Astrocyte (in vitro differentiated cells and primary cell): ENCODE data around the gene PHF14. TPM values are rescaled to one million over a fixed set of nuclear protein-coding genes. Genes with fewer than 3 reads are reported as not detected.

ENCODE experiments used
- DNase-seq: peaks from one replicate; pipeline ENCODE4 v3.0.0-alpha.2; 2010; ENCODE audit warnings: low read depth
- FAIRE-seq: peaks from 2 replicates; lab custom pipeline; 2011; peaks lifted over from hg19 to GRCh38; lab: Jason Lieb, UNC
- H2AFZ ChIP-seq: 2 replicates; pipeline ENCODE4 v1.6.0; 2012; ENCODE audit warnings: low read depth, low read length, inconsistent platforms
- H3K27ac ChIP-seq: 2 replicates; pipeline ENCODE4 v1.5.1; 2011; ENCODE audit warnings: low read depth, low read length, inconsistent platforms
- H3K27me3 ChIP-seq: 2 replicates; pipeline ENCODE4 v1.6.0; 2011; ENCODE audit warnings: low read length, inconsistent platforms; ENCODE audit not compliant: insufficient read depth
- H3K36me3 ChIP-seq: 2 replicates; pipeline ENCODE4 v1.5.1; 2011; ENCODE audit warnings: low read length, inconsistent platforms; ENCODE audit not compliant: insufficient read depth
- H3K4me1 ChIP-seq: 2 replicates; pipeline ENCODE4 v1.5.1; 2011; ENCODE audit warnings: low read length, inconsistent platforms; ENCODE audit not compliant: insufficient read depth
- H3K4me2 ChIP-seq: 2 replicates; pipeline ENCODE4 v1.6.0; 2012; ENCODE audit warnings: low read length, inconsistent platforms
- H3K4me3 ChIP-seq: 2 replicates; pipeline ENCODE4 v1.5.1; 2011; ENCODE audit warnings: low read depth, mild to moderate bottlenecking, low read length, inconsistent platforms; ENCODE audit not compliant: insufficient read depth
- H3K79me2 ChIP-seq: 2 replicates; pipeline ENCODE4 v1.6.0; 2012; ENCODE audit warnings: mild to moderate bottlenecking, low read length, inconsistent platforms; ENCODE audit not compliant: insufficient read depth
- H3K9ac ChIP-seq: 2 replicates; pipeline ENCODE4 v1.6.0; 2012; ENCODE audit warnings: mild to moderate bottlenecking, low read length, inconsistent platforms
- H3K9me3 ChIP-seq: 2 replicates; pipeline ENCODE4 v1.5.1; 2012; ENCODE audit warnings: low read depth, mild to moderate bottlenecking, low read length, inconsistent platforms; ENCODE audit not compliant: insufficient read depth
- H4K20me1 ChIP-seq: 2 replicates; pipeline ENCODE4 v1.6.0; 2012; ENCODE audit warnings: low read length, inconsistent platforms; ENCODE audit not compliant: insufficient read depth
- H3K27ac Mint-ChIP-seq: one replicate; pipeline ENCODE4 v1.8.0; 2021; ENCODE audit warnings: mild to moderate bottlenecking, mixed read lengths; ENCODE audit not compliant: unreplicated experiment
- H3K27me3 Mint-ChIP-seq: one replicate; pipeline ENCODE4 v1.8.0; 2021; ENCODE audit warnings: low read depth, mixed read lengths; ENCODE audit not compliant: unreplicated experiment
- H3K36me3 Mint-ChIP-seq: one replicate; pipeline ENCODE4 v1.8.0; 2021; ENCODE audit warnings: low read depth, mixed read lengths; ENCODE audit not compliant: unreplicated experiment
- H3K4me1 Mint-ChIP-seq: one replicate; pipeline ENCODE4 v1.8.0; 2021; ENCODE audit warnings: low read depth, mixed read lengths; ENCODE audit not compliant: unreplicated experiment
- H3K4me3 Mint-ChIP-seq: one replicate; pipeline ENCODE4 v1.8.0; 2021; ENCODE audit warnings: mild to moderate bottlenecking, moderate library complexity, mixed read lengths; ENCODE audit not compliant: unreplicated experiment
- H3K9me3 Mint-ChIP-seq: one replicate; pipeline ENCODE4 v1.8.0; 2021; ENCODE audit warnings: mild to moderate bottlenecking, mixed read lengths; ENCODE audit not compliant: unreplicated experiment
- EZH2 ChIP-seq: IDR thresholded peaks from 2 replicates; pipeline ENCODE4 v1.6.1; 2012; ENCODE audit warnings: mild to moderate bottlenecking, low read length, inconsistent platforms; ENCODE audit not compliant: insufficient read depth
- total RNA-seq: library from RNA; stranded (reverse); gene quantifications from 2 replicates; pipeline ENCODE4 v1.2.1, GENCODE V29; 2021
- TF ChIP-seq, protein P1 (sequence below): IDR thresholded peaks from 2 replicates; pipeline ENCODE4 v1.5.1; 2011; ENCODE audit warnings: low read depth, mild to moderate bottlenecking, inconsistent platforms, low read length, moderate library complexity; ENCODE audit not compliant: insufficient read depth

PHF14 gene
- total RNA-seq, 1 donor from 2014 or later, result 28.8 TPM

GRCh38 chr7:11077816-11078215, 104.1 kb downstream of the PHF14 start:
- H3K27me3 Mint-ChIP-seq, result no peaks in the 10 kb centered on the region

GRCh38 chr7:11078247-11078834, 104.7 kb downstream of the PHF14 start:
- TF ChIP-seq, protein P1, sequence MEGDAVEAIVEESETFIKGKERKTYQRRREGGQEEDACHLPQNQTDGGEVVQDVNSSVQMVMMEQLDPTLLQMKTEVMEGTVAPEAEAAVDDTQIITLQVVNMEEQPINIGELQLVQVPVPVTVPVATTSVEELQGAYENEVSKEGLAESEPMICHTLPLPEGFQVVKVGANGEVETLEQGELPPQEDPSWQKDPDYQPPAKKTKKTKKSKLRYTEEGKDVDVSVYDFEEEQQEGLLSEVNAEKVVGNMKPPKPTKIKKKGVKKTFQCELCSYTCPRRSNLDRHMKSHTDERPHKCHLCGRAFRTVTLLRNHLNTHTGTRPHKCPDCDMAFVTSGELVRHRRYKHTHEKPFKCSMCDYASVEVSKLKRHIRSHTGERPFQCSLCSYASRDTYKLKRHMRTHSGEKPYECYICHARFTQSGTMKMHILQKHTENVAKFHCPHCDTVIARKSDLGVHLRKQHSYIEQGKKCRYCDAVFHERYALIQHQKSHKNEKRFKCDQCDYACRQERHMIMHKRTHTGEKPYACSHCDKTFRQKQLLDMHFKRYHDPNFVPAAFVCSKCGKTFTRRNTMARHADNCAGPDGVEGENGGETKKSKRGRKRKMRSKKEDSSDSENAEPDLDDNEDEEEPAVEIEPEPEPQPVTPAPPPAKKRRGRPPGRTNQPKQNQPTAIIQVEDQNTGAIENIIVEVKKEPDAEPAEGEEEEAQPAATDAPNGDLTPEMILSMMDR, result no peak
- no peak for TF ChIP-seq EZH2
- Mint-ChIP-seq H3K4me1 (peaks cover 11% of the 10 kb centered on the region), H3K36me3 (peaks cover 9% of the 10 kb centered on the region), H3K27me3 (no peaks in the 10 kb centered on the region), H3K4me3 (no peak overlapping the region), H3K27ac (no peak overlapping the region), H3K9me3 (peaks cover 9% of the 10 kb centered on the region)
- FAIRE-seq (no peak), DNase-seq (no peak)
- Histone ChIP-seq H4K20me1 (no peaks in the 10 kb centered on the region), H3K27ac (no peak overlapping the region), H3K27me3 (no peaks in the 10 kb centered on the region), H2AFZ (no peak overlapping the region), H3K36me3 (peaks cover 2% of the 10 kb centered on the region), H3K4me2 (no peak overlapping the region), H3K9me3 (no peaks in the 10 kb centered on the region), H3K4me1 (no peaks in the 10 kb centered on the region), H3K9ac (no peak overlapping the region), H3K79me2 (no peaks in the 10 kb centered on the region), H3K4me3 (no peak overlapping the region)

More at GRCh38 chr7:11077816-11078215, 104.1 kb downstream of the PHF14 start:
- Histone ChIP-seq H3K4me1 (no peaks in the 10 kb centered on the region), H3K4me2 (no peak overlapping the region), H3K36me3 (peaks cover 2% of the 10 kb centered on the region), H3K9me3 (no peaks in the 10 kb centered on the region), H3K9ac (no peak overlapping the region), H2AFZ (no peak overlapping the region), H3K79me2 (no peaks in the 10 kb centered on the region), H3K27me3 (no peaks in the 10 kb centered on the region), H3K4me3 (no peak overlapping the region), H4K20me1 (no peaks in the 10 kb centered on the region), H3K27ac (no peak overlapping the region)
- TF ChIP-seq, protein P1, result no peak
- TF ChIP-seq EZH2, result no peak
- DNase-seq (peak; percentile 47), FAIRE-seq (no peak)
- Mint-ChIP-seq H3K4me3 (no peak overlapping the region), H3K4me1 (peaks cover 10% of the 10 kb centered on the region), H3K36me3 (peaks cover 5% of the 10 kb centered on the region), H3K27ac (no peak overlapping the region), H3K9me3 (peaks cover 4% of the 10 kb centered on the region)

DNA sequence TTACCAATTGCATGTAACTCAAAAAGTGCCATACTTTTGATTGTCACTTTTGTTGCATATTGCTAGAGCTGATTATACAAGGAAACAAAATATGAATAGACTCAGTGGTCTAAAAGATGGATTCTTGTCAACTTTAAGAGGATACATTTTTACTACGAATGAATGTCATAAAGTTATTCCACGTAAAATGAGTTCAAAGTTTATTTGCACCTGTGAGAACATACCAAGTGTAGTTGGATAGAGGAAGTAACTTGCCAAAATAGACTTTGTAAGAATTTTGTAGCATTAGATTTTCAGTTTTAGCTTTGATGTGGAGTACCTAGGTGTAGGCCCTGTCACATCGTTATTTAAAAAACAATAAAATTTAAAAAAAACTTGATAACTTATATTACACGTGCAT, 106.2 kb downstream of the PHF14 start:
- Histone ChIP-seq H2AFZ (no peak overlapping the region), H3K9ac (no peak overlapping the region), H3K27ac (no peak overlapping the region), H3K4me1 (no peaks in the 10 kb centered on the region), H3K9me3 (no peaks in the 10 kb centered on the region), H3K4me2 (no peak overlapping the region), H3K27me3 (no peaks in the 10 kb centered on the region), H4K20me1 (no peaks in the 10 kb centered on the region), H3K36me3 (peaks cover 2% of the 10 kb centered on the region), H3K4me3 (no peak overlapping the region), H3K79me2 (no peaks in the 10 kb centered on the region)
- H3K27ac Mint-ChIP-seq, result no peak overlapping the region
- H3K36me3 Mint-ChIP-seq, result peaks cover 9% of the 10 kb centered on the region
- H3K4me1 Mint-ChIP-seq, result peaks cover 11% of the 10 kb centered on the region
- H3K4me3 Mint-ChIP-seq, result no peak overlapping the region
- H3K27me3 Mint-ChIP-seq, result no peaks in the 10 kb centered on the region
- TF ChIP-seq, protein P1, result no peak
- FAIRE-seq, result no peak
- H3K9me3 Mint-ChIP-seq, result peaks cover 9% of the 10 kb centered on the region
- DNase-seq, result no peak
